Measurements from ENCODE around the gene PIK3C2G. TPM values are rescaled to one million over a fixed set of nuclear protein-coding genes. Genes with fewer than 3 reads are reported as not detected.

Gene PIK3C2G
- total RNA-seq, 1 donor from 2014 or later: 1.7 TPM

- Histone ChIP-seq H3K4me3 (no peak overlapping the region), H3K27me3 (no peaks in the 10 kb centered on the region), H3K36me3 (no peaks in the 10 kb centered on the region), H3K27ac (no peak overlapping the region), H3K9me3 (no peaks in the 10 kb centered on the region), H3K4me1 (no peaks in the 10 kb centered on the region)
- TF ChIP-seq POLR2AphosphoS5 (IDR thresholded peaks at IDR 0.05; ENCODE audit: insufficient read depth in 1 of 2, low read depth in 1 of 2): no peak
- TF ChIP-seq CTCF (IDR thresholded peaks at IDR 0.05): no peak
- no peak for TF ChIP-seq POLR2A (IDR thresholded peaks at IDR 0.05)
- no peak for DNase-seq (ENCODE audit: extremely low spot score in 2 of 2)
- intact Hi-C loops (cut with DNase I): no loop called here
Measured at GRCh38 chr12:18275981-18276380, 14.7 kb downstream of the PIK3C2G start.

GRCh38 chr12:18277196-18277595 is 15.9 kb downstream of the PIK3C2G start:
- no peaks in the 10 kb centered on the region for H3K9me3 ChIP-seq
- no peak overlapping the region for H3K4me3 ChIP-seq
- no peaks in the 10 kb centered on the region for H3K36me3 ChIP-seq
- H3K27me3 ChIP-seq: no peaks in the 10 kb centered on the region
- DNase-seq (ENCODE audit: extremely low spot score in 2 of 2): no peak
- H3K4me1 ChIP-seq: no peaks in the 10 kb centered on the region
- no peak overlapping the region for H3K27ac ChIP-seq
- intact Hi-C loops (cut with DNase I): no loop called here
- no peak for TF ChIP-seq CTCF (IDR thresholded peaks at IDR 0.05)
- TF ChIP-seq POLR2A (IDR thresholded peaks at IDR 0.05): no peak

GRCh38 chr12:18280728-18281127 is 19.4 kb downstream of the PIK3C2G start:
- intact Hi-C loops (cut with DNase I): no loop called here
- H3K4me1 ChIP-seq: no peaks in the 10 kb centered on the region
- H3K9me3 ChIP-seq: no peaks in the 10 kb centered on the region
- H3K27ac ChIP-seq: no peak overlapping the region
- no peaks in the 10 kb centered on the region for H3K36me3 ChIP-seq
- H3K27me3 ChIP-seq: no peaks in the 10 kb centered on the region
- no peak for DNase-seq (ENCODE audit: extremely low spot score in 2 of 2)
- H3K4me3 ChIP-seq: no peak overlapping the region
- TF ChIP-seq POLR2AphosphoS5 (IDR thresholded peaks at IDR 0.05; ENCODE audit: insufficient read depth in 1 of 2, low read depth in 1 of 2) (no peak), POLR2A (IDR thresholded peaks at IDR 0.05) (no peak), CTCF (IDR thresholded peaks at IDR 0.05) (no peak)

GRCh38 chr12:18281941-18282340 is 20.6 kb downstream of the PIK3C2G start:
- Histone ChIP-seq H3K36me3 (no peaks in the 10 kb centered on the region), H3K9me3 (no peaks in the 10 kb centered on the region), H3K4me3 (no peak overlapping the region), H3K27ac (no peak overlapping the region), H3K27me3 (no peaks in the 10 kb centered on the region), H3K4me1 (no peaks in the 10 kb centered on the region)
- DNase-seq (ENCODE audit: extremely low spot score in 2 of 2): no peak
- TF ChIP-seq POLR2A (IDR thresholded peaks at IDR 0.05) (no peak), POLR2AphosphoS5 (IDR thresholded peaks at IDR 0.05; ENCODE audit: insufficient read depth in 1 of 2, low read depth in 1 of 2) (no peak), CTCF (IDR thresholded peaks at IDR 0.05) (no peak)
- intact Hi-C loops (cut with DNase I): no loop called here

- Histone ChIP-seq H3K4me1 (no peaks in the 10 kb centered on the region), H3K27ac (no peak overlapping the region), H3K27me3 (no peaks in the 10 kb centered on the region), H3K4me3 (no peak overlapping the region), H3K36me3 (no peaks in the 10 kb centered on the region), H3K9me3 (no peaks in the 10 kb centered on the region)
- DNase-seq (ENCODE audit: extremely low spot score in 2 of 2): no peak
- intact Hi-C loops (cut with DNase I): no loop called here
- no peak for TF ChIP-seq CTCF (IDR thresholded peaks at IDR 0.05)
- TF ChIP-seq POLR2A (IDR thresholded peaks at IDR 0.05): no peak
- TF ChIP-seq POLR2AphosphoS5 (IDR thresholded peaks at IDR 0.05; ENCODE audit: insufficient read depth in 1 of 2, low read depth in 1 of 2): no peak
Measured at GRCh38 chr12:18283831-18284230, 22.5 kb downstream of the PIK3C2G start.

Data from vagina (tissue), 2 donors.